HEK293T (cell line): ENCODE results near the gene RAPGEF6.

ENCODE experiments used
- CTBP1 ChIP-seq: fragments of 450-650 bp; IDR thresholded peaks from 2 replicates; pipeline ENCODE4 v1.6.1; 2016; ENCODE audit warnings: borderline replicate concordance
- ZNF384 ChIP-seq: fragments of 450-650 bp; IDR thresholded peaks from 2 replicates; pipeline ENCODE4 v1.6.1; 2016

- TF ChIP-seq CTBP1 (no peak), ZNF384 (no peak)
Measured at GRCh38 chr5:131473731-131474130, 161.3 kb downstream of the RAPGEF6 start.
